Thyroid gland (tissue), 4 donors: Measurements from ENCODE around the gene CASKIN2. TPM values are rescaled to one million over a fixed set of nuclear protein-coding genes. Genes with fewer than 3 reads are reported as not detected.
"Not testable (repeated sequence)": the region's sequence is repeated elsewhere in the genome, so short reads cannot be mapped to it uniquely, and the experiment has no call there.

Source experiments
- DNase-seq, 2 donors: peaks; one replicate each; pipeline ENCODE4 v3.0.0-alpha.2; 2019
- H3K27ac ChIP-seq, 3 donors: fragments of 200-600 bp; sonication (generic); 1 replicate in 2 of 3; 2 replicates in 1 of 3; pipeline ENCODE4 v1.5.1; 2016 to 2019; ENCODE audit warnings: mild to moderate bottlenecking in 1 of 3, moderate library complexity in 1 of 3
- H3K27me3 ChIP-seq: fragments of 200-600 bp; sonication (generic); one replicate; pipeline ENCODE4 v1.5.1; 2019
- H3K36me3 ChIP-seq, 2 donors: fragments of 200-600 bp; sonication (generic); one replicate each; pipeline ENCODE4 v1.5.1; 2016 to 2019
- H3K4me1 ChIP-seq, 2 donors: fragments of 200-600 bp; sonication (generic); one replicate each; pipeline ENCODE4 v1.5.1; 2017 to 2019
- H3K4me3 ChIP-seq, 3 donors: fragments of 200-600 bp; sonication (generic); replicated peaks in 1 of 3; 1 replicate in 2 of 3; 2 replicates in 1 of 3; pipeline ENCODE4 v1.5.1; 2016; ENCODE audit warnings: mild to moderate bottlenecking in 1 of 3
- H3K9me3 ChIP-seq: fragments of 200-600 bp; sonication (generic); one replicate; pipeline ENCODE4 v1.5.1; 2017
- POLR2A ChIP-seq, 2 donors: fragments of 450-650 bp; IDR thresholded peaks; one replicate each; pipeline ENCODE4 v1.6.1; 2017; ENCODE audit warnings: antibody characterized with exemption in 2 of 2, mild to moderate bottlenecking in 2 of 2, moderate library complexity in 1 of 2
- WGBS, 2 donors: methylation state at CpG; one replicate each; pipeline ENCODE4 v1.1.5; 2017; 5-methylcytosine and 5-hydroxymethylcytosine counted together
- intact Hi-C: fragments of 100-400 bp; cut with DNase I; formaldehyde crosslinking; loops from one replicate; pipeline ENCODE4 v1.15.1; 2023
- microRNA-seq: library from miRNA; unstranded; fragments of <30 nt; microRNA quantifications from one replicate; pipeline ENCODE4, GENCODE V29; 2016
- total RNA-seq, 4 donors: library from RNA; depleted of rRNA; stranded (reverse); fragments of >200 nt; gene quantifications; one replicate each; pipeline ENCODE4 v1.2.3, GENCODE V29; 2016
- TF ChIP-seq, protein P1 (sequence below), 6 experiments: fragments of 200-600 bp in 3 of 6; fragments of 450-650 bp in 3 of 6; sonication (generic) in 3 of 6; IDR thresholded peaks; one replicate each; pipeline ENCODE4 v1.5.1; 2016 to 2019; ENCODE audit warnings: antibody characterized with exemption in 6 of 6, mild to moderate bottlenecking in 2 of 6, inconsistent platforms in 1 of 6, moderate library complexity in 1 of 6

The CASKIN2 gene
- total RNA-seq, 4 donors from 2014 or later, result 15.0 to 87.2 (median 21.7) TPM

DNA sequence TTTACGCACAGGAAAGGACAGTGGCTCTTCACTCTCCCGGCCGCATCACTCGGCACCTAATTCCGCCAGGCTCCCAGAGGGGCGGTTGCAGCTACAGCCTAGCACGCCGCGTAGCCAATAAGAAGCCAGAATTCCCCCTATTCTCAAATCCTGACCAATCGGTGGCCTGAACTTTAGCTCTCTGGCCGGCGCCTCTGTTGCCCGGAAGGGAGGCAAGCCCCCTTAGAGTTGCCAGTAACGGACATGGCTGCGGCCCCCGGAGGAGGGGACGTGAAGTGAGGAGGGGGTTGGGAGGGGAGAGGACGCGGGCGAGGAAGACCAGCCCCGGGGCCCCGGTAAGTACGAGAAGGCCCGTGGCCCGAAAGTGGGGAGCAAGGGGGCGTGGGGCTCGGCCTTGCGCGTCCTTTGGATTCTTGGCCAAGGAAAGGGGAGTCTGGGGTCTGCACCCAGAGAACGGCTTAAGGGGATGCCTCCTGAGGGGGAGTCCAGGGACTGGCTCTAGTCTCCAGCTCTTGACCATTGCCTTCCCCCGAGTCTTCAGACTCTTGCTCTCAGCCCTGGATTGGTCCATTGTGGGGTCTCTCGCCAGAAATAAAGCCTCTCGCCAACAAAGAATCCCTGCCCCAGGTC lies 58.8 kb downstream of the CASKIN2 start, which contains the start of gene TMEM94:
Gene TMEM94 (plus strand): TSS at position 219 of the 630 bp plus-strand sequence. CDS start 15,271 bp downstream, outside the sequence.
- intact Hi-C loops, result no loop called here

DNA sequence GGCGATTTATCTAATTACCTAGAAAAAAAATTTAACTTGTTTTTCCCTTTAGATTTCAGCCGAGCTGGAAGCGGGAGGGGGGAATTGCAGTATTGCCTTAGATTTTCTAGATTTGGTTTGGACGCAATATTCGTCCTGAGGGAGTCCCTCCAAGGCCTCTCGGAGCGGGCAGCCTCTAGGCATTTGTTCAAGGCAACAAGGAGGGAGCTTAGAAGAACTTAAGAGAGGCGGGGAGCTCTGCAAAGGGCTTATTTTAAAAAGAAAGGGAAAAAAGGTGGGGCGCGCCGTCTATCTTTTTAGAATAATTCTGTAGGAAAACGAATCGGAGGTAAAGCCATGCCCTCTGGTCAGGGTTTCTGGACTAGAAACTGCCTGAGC lies 59.3 kb downstream of the CASKIN2 start:
- peaks cover 7 to 31% of the 10 kb centered on the region in 2 donors for H3K4me1 ChIP-seq
- peak overlapping the region; percentile 76 to 82 (median 78) for H3K27ac ChIP-seq
- WGBS, 2 donors, result 4 to 5% methylated on average over 13 of the region's 13 CpGs
- H3K27me3 ChIP-seq, result no peaks in the 10 kb centered on the region
- no peaks in the 10 kb centered on the region for H3K36me3 ChIP-seq
- intact Hi-C loops, result no loop called here
- TF ChIP-seq, protein P1, sequence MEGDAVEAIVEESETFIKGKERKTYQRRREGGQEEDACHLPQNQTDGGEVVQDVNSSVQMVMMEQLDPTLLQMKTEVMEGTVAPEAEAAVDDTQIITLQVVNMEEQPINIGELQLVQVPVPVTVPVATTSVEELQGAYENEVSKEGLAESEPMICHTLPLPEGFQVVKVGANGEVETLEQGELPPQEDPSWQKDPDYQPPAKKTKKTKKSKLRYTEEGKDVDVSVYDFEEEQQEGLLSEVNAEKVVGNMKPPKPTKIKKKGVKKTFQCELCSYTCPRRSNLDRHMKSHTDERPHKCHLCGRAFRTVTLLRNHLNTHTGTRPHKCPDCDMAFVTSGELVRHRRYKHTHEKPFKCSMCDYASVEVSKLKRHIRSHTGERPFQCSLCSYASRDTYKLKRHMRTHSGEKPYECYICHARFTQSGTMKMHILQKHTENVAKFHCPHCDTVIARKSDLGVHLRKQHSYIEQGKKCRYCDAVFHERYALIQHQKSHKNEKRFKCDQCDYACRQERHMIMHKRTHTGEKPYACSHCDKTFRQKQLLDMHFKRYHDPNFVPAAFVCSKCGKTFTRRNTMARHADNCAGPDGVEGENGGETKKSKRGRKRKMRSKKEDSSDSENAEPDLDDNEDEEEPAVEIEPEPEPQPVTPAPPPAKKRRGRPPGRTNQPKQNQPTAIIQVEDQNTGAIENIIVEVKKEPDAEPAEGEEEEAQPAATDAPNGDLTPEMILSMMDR (IDR thresholded peaks at IDR 0.05), result no peak
- no peak for TF ChIP-seq POLR2A (IDR thresholded peaks at IDR 0.05)
- peak overlapping the region; percentile 16 to 88 (median 18) for H3K4me3 ChIP-seq
- H3K9me3 ChIP-seq, result no peaks in the 10 kb centered on the region
- no peak for DNase-seq

More for the DNA sequence above, 58.8 kb downstream of the CASKIN2 start, which contains the start of gene TMEM94:
- H3K4me3 ChIP-seq, result peak within 1 kb of the TSS; percentile 59 to 88 (median 87)
- H3K4me1 ChIP-seq, result peaks cover 7 to 31% of the 10 kb centered on the region in 2 donors
- H3K36me3 ChIP-seq, result no peaks in the 10 kb centered on the region
- no peaks in the 10 kb centered on the region for H3K27me3 ChIP-seq
- TF ChIP-seq, protein P1 (IDR thresholded peaks at IDR 0.05), result no peak
- TF ChIP-seq POLR2A (IDR thresholded peaks at IDR 0.05), result peak in 1 of 2 donors; percentile 72
- no peaks in the 10 kb centered on the region for H3K9me3 ChIP-seq
- 0 to 2% methylated on average over 19 to 26 of the region's 33 CpGs for WGBS, 2 donors
- peak; percentile 95 to 96 for DNase-seq
- peak within 1 kb of the TSS; percentile 78 to 83 (median 82) for H3K27ac ChIP-seq

DNA sequence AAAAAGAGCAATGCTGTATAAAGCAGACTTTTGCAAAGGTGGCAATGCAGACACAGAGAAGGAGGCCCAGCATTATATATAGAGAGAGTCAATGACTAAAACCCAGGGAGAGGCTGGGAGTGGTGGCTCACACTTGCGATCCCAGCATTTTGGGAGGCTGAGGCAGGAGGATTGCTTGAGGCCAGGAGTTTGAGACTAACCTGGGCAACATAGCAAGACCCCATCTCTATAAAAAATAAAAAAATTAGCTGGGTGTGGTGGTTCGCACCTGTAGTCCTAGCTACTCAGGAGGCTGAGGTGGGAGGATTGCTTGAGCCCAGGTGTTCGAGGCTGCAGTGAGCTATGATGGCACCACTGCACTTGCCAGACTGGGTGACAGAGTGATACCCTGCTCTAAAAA lies 60.7 kb downstream of the CASKIN2 start:
- H3K9me3 ChIP-seq, H3K27ac ChIP-seq, H3K36me3 ChIP-seq, DNase-seq, H3K4me3 ChIP-seq, intact Hi-C loops, H3K27me3 ChIP-seq: not testable (repeated sequence)
- WGBS, 2 donors, result 96 to 99% methylated on average over 3 of the region's 3 CpGs
- peaks cover 7 to 25% of the 10 kb centered on the region in 2 donors for H3K4me1 ChIP-seq

DNA sequence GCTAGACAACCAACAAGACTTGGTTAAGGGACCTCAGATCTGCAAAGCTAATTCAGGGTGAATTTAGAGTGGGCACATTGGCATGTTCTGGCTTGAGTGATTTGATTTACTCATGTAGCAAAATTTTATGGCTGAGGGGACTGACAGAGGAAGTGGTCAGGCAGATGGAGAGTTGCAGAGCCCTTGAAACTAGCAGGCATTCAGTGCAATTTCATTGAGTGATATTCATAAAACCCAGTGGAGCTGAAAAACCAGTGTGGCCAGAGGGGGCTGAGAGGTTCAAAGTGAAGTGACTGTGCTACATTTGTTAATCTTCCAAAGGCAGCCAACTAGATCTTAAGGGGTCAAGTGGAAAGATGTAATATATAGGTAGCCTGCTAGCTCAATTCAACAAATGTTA lies 61.1 kb downstream of the CASKIN2 start:
- Histone ChIP-seq H3K27ac (no peak overlapping the region), H3K27me3 (no peaks in the 10 kb centered on the region), H3K9me3 (no peaks in the 10 kb centered on the region), H3K4me1 (peaks cover 7 to 20% of the 10 kb centered on the region in 2 donors), H3K36me3 (no peaks in the 10 kb centered on the region), H3K4me3 (no peak overlapping the region)
- DNase-seq, result no peak
- intact Hi-C loops, result no loop called here
- TF ChIP-seq POLR2A (IDR thresholded peaks at IDR 0.05), result no peak
- TF ChIP-seq, protein P1 (IDR thresholded peaks at IDR 0.05), result no peak

DNA sequence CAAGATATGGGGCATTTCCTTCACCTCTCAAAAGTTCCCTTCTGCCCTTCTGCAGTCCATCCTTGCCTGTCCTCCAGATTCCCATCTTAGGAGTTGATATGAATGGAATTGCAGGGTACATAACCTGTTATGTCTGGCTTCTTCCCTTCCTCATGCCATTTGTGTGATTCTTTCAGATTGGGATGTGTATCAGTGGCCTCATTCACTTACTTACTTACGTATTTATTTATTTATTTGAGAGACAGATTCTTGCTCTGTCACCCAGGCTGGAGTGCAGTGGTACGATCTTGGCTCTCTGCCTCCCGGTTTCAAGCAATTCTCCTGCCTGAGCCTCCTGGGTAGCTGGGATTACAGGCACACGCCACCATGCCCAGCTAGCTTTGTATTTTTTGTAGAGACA lies 65.1 kb downstream of the CASKIN2 start:
- Histone ChIP-seq H3K4me1 (no peaks in the 10 kb centered on the region), H3K9me3 (no peaks in the 10 kb centered on the region), H3K27me3 (no peaks in the 10 kb centered on the region), H3K27ac (no peak overlapping the region), H3K4me3 (no peak overlapping the region), H3K36me3 (no peaks in the 10 kb centered on the region)
- TF ChIP-seq, protein P1 (IDR thresholded peaks at IDR 0.05), result no peak
- no peak for TF ChIP-seq POLR2A (IDR thresholded peaks at IDR 0.05)
- intact Hi-C loops, result no loop called here
- no peak for DNase-seq
- WGBS, 2 donors, result 88 to 89% methylated on average over 4 of the region's 4 CpGs

Small RNAs within 50 kb of the gene (microRNA-seq; reads per million reads assigned to microRNA genes)
- gene MIR6785, result not detected

Other genes starting within 250 kb of the CASKIN2 start
- gene MIF4GD, start 244.3 kb downstream of the CASKIN2 start, total RNA-seq, result 10 to 100 TPM; 17.7 to 31.1 (median 23.0) TPM
- 10 to 100 TPM in 3 of 4 donors, 1 to 10 TPM in 1; 2.1 to 14.3 (median 12.7) TPM for gene SLC25A19, start 226.1 kb downstream of the CASKIN2 start, total RNA-seq
- gene GRB2, start 109.9 kb downstream of the CASKIN2 start, total RNA-seq, result 100 to 1,000 TPM in 2 of 4 donors, 10 to 100 TPM in 2; 65.8 to 101 (median 97.3) TPM
- gene TMEM94, start 58.9 kb downstream of the CASKIN2 start, total RNA-seq, result 100 to 1,000 TPM in 1 of 4 donors, 10 to 100 TPM in 3; 52.1 to 116 (median 92.7) TPM
- 10 to 100 TPM; 11.6 to 46.6 (median 25.8) TPM for gene TSEN54, start 991 bp upstream of the CASKIN2 start, total RNA-seq
- 10 to 100 TPM; 35.6 to 73.5 (median 53.8) TPM for gene LLGL2, start 10.2 kb upstream of the CASKIN2 start, total RNA-seq
- gene MYO15B, start 72.3 kb upstream of the CASKIN2 start, total RNA-seq, result 100 to 1,000 TPM in 2 of 4 donors, 10 to 100 TPM in 2; 64.9 to 209 (median 120) TPM
- gene SMIM5, start 117.9 kb upstream of the CASKIN2 start, total RNA-seq, result 10 to 100 TPM in 2 of 4 donors, 1 to 10 TPM in 2; 2.3 to 13.6 (median 7.9) TPM
- gene RECQL5, start 151.6 kb upstream of the CASKIN2 start, total RNA-seq, result 10 to 100 TPM; 41.9 to 91.8 (median 70.1) TPM
- 10 to 100 TPM; 52.5 to 83.6 (median 72.7) TPM for gene SAP30BP, start 151.8 kb upstream of the CASKIN2 start, total RNA-seq
- gene ITGB4, start 205.9 kb upstream of the CASKIN2 start, total RNA-seq, result 10 to 100 TPM; 19.7 to 27.3 (median 23.1) TPM
- gene GALK1, start 249.7 kb upstream of the CASKIN2 start, total RNA-seq, result 10 to 100 TPM; 15.4 to 28.5 (median 24.9) TPM